Prostate gland (tissue), 2 donors: ENCODE data around the gene PDE9A.

Source experiments
- CTCF ChIP-seq, 4 experiments: fragments of 200-600 bp in 2 of 4; fragments of 450-650 bp in 2 of 4; sonication (generic) in 2 of 4; IDR thresholded peaks; 1 replicate in 3 of 4; 2 replicates in 1 of 4; pipeline ENCODE4 v1.5.1; 2016 to 2019; ENCODE audit warnings: antibody characterized with exemption in 4 of 4, mild to moderate bottlenecking in 2 of 4, moderate library complexity in 2 of 4
- POLR2A ChIP-seq: fragments of 450-650 bp; IDR thresholded peaks from one replicate; pipeline ENCODE4 v1.6.1; 2016; ENCODE audit warnings: antibody characterized with exemption, mild to moderate bottlenecking
- POLR2AphosphoS5 ChIP-seq: sonication (generic); formaldehyde crosslinking; IDR thresholded peaks from one replicate; pipeline ENCODE4 v1.6.1; 2017; ENCODE audit warnings: antibody characterized with exemption

GRCh38 chr21:42613756-42614155 is 39.7 kb upstream of the PDE9A start:
- TF ChIP-seq CTCF (IDR thresholded peaks at IDR 0.05), result no peak
- no peak for TF ChIP-seq POLR2A
- TF ChIP-seq POLR2AphosphoS5, result no peak
